HG02870 (cell line): ENCODE results near the gene ARHGAP26.

Experiments
- ATAC-seq: cut with Tn5 transposase; IDR thresholded peaks from one replicate; pipeline ENCODE4 v1.9.1; 2021; ENCODE audit warnings: mild to moderate bottlenecking, moderate library complexity; ENCODE audit not compliant: unreplicated experiment

Gene ARHGAP26

GRCh38 chr5:143008809-143009521 is 238.8 kb downstream of the ARHGAP26 start:
- ATAC-seq, result peak; percentile 65

DNA sequence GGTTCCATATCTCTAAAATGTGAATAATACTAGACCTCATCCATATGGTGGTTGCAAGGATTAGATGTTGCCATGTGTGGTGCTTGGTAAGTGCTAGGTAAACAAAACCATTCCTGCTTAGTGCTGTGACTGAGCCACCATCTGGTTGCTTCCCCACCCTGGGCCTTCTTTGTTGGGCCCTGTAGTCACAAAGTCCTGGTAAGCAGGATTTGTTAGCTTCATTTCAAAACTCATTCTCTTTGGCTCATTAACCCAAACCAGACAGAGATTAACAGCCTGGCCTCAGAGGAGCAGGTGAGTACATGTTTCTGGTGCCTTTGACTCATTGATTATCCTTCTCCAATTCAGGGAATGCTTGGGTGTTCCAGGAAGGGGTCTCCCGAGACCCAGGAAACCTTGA is 240.2 kb downstream of the ARHGAP26 start:
- ATAC-seq, result no peak

DNA sequence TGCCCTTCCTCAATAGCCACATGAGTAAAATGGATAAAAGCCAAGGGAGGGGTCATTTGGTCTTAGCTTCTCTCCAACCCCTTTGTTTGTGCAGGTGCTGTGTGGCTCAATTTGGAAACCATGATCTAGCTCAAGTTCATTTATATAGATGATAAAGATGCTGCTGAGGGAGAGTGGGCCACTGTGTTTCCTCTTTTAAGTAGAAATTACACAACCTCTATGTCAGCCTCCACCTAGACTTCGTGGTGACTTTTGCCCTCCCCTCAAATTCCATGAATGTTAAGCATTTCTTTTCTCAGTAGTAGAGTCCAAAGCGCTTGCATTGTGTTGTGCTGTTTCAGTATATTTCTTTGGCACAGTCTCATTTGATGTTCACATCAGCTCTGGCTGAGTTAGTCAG is 241.4 kb downstream of the ARHGAP26 start:
- ATAC-seq, result no peak

- no peak for ATAC-seq
These were observed 243.2 kb downstream of the ARHGAP26 start for GRCh38 chr5:143013176-143013891.

DNA sequence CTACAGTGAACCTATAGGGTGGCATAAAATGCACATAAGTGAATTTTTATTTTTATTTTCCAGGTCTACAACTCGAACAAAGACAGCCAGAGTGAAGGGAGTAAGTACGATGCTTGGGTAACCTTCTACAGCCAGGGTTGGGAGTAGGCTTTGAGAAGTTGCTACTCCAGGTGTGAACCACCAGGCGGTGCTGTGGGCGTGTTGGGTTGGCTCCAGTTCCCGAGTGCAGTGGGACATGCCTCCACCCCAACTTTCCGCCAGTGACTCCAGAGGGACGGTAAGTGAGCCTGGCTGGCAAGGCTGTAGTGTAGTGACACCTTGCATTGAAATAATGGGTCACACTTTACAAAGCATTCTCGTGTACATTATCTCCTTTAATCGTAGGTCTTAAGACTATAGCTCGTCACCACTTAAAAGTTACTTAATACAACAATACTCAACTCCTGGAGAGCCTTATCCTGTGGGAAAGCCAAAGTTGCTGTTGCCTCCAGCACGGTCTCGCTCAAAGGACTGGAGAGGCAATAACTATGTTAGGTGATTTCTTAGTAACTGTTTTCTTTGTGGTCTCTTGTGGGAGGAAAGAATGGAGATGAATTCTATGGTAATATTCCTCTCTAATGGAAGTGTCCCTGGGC is 244.0 kb downstream of the ARHGAP26 start:
- no peak for ATAC-seq

DNA sequence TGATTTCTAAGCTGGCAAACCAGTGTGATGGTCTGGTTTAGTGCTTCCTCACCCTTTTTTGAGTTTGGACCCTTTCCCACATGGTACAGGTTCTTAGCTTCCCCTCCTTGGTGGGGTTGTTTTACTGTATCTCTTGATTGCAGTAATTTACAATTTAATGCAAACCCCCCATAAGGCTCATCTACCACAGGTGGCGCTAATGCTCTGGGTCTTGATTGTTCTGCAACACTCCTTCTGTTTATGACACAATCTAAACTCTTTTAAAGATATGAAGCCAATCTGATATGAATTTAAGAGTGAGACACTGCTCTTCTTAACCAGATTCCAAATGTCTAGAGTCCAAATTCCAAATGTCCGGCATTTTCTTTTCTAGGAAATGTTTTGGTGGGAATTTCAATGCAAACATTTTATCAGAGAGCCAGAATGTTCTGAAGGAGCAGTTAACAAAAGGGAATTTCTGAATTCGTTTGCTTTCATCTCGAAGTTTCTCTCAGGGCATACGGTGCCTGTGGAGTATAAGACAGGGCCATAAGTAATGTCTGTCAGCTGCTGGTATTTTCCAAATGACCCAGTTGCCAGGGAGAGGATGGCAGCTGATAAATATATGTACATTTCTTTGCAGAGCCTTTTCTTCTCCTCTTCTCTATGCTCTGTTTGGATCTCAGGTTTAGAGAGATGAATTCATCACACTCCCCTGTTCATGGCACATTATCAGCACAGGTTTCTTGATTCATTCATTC is 246.8 kb downstream of the ARHGAP26 start:
- ATAC-seq, result no peak

DNA sequence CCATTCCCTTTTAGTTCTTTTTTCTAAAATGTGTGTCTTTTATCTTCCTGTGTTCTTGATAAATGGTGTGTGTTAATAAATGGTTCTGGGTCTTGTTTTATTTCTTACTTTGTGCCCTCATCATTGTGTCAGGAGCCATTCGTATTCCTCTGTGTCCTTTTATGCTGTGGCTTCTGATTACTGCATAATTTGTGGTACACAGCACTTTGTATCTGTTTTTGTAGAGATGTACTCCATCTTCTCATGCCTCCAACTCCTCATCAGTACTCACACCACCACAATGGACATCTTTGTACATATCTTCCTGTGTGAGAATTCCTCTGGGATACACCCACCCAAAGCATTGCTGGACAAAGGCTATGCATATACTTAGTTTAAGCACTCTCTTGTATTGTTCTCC is 247.4 kb downstream of the ARHGAP26 start:
- no peak for ATAC-seq

DNA sequence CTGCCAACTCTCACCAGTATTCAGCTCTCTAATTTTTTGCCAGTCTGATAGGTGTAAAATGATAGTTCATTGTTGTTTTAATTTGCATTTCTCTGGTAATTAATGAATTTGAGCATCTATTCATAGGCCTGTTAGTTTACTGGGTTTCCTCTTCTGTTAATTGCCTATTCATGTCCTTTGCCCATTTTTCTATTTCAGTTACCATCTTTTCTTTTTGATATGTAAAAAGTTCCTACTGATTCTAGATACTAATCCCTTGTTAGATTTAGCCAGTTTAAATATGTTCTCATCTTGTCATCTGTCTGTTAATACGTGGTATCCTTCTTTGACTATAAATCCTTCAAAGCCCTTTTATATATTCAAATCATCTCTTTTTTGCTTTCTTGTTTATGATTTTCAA is 247.8 kb downstream of the ARHGAP26 start:
- no peak for ATAC-seq

DNA sequence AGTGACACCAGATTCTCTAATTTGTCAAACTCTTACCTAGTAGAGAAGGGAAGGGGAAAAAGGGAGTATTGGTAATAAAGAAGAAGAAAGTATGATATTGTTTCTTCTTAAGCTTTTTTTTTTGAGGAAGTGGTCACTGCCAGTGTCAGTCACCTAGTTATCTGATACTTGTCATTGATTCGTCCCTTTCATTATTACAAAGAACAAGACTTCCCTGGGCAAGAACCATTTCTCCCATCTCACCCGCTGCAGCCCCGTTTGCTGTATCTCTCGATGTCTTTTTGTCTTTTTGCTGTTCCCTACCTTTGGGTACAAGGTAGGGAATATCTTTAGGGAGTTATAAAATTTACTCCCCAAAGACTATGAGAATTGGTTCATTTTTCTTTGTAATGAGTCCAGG is 249.0 kb downstream of the ARHGAP26 start:
- ATAC-seq, result no peak

GRCh38 chr5:143019614-143020515 is 249.7 kb downstream of the ARHGAP26 start:
- peak; percentile 80 for ATAC-seq

GRCh38 chr5:143021595-143021994 is 251.4 kb downstream of the ARHGAP26 start:
- no peak for ATAC-seq

- peak; percentile 46 for ATAC-seq
These were observed 253.4 kb downstream of the ARHGAP26 start for GRCh38 chr5:143023411-143024096.

DNA sequence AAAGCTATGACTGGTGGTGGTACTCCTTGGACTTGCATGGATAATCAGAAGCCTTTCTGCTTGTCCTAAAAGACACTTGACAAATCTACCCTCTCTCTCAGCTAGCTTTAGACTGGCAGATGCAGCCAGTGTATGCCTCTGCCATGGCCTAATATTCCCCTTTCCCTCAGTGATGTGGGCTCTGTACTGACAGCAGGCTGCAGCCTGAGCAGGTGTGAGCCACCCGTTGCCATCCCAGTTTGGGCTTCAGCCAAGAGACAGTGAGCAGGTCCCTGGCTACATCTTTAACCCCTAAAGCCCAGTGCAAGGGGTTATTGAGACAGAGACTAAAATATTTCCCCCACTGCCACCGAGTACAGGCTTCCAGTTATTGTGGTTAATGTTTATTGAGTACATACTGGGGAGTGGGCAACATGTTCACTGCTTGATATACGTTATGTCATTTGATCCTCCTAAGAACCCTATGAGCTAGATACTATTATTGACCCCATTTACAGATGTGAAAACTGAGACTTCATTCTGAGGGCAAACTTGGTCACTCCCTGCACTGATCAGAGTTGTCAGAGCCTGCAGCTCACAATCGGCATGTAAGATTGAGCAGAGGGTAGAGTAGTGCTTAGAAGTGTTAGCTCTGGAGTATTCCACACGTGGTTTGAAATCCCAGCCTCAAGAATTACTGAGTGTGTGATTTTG is 254.2 kb downstream of the ARHGAP26 start:
- no peak for ATAC-seq

- no peak for ATAC-seq
These were observed 255.2 kb downstream of the ARHGAP26 start for GRCh38 chr5:143025376-143025775.

GRCh38 chr5:143025971-143026370 is 255.8 kb downstream of the ARHGAP26 start:
- no peak for ATAC-seq

DNA sequence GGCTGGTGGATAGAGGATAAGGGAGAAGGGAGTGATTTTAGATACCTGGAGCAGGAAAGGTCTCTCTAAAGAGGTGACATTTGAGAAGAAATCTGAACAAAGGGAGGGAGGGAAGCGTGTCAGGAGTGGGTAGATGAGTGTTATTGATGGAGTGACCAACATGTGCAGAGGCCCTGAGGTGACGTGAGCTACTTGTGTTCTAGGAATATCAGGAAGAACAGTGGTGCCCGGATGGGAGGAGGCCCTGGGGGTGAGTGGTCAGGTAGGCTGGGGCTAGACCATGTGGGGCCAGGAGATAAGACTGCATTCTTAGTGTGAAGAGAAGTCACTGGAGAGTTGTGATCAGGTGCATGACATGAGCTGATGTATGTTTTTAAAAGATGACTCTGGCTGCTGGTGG is 256.2 kb downstream of the ARHGAP26 start:
- no peak for ATAC-seq

DNA sequence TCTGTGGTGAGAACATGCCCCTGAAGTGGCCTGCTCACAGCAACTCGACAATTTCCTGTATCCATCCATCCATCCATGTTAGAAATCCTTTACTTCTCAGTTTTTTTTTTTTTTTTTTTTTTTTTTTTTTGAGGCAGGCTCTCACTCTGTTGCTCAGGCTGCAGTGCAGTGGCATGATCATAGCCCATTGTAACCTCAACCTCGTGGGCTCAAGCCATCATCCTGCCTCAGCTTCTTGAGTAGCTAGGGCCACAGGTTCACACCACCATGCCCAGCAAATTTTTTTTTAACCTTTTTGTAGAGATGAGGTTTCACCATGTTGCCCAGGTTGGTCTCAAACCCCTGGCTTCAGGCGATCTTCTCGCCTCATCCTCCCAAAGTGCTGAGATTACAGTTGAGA is 259.1 kb downstream of the ARHGAP26 start:
- ATAC-seq, result no peak

- no peak for ATAC-seq
These were observed 260.2 kb downstream of the ARHGAP26 start for GRCh38 chr5:143030349-143030748.
